Caco-2 (cell line): ENCODE measurements around the gene SSBP2. TPM values are rescaled to one million over a fixed set of nuclear protein-coding genes. Genes with fewer than 3 reads are reported as not detected.

Source experiments
- BruUV-seq: library from RNA; stranded (reverse); fragments of 400-500 nt; replicated peaks from 2 replicates; lab custom pipeline; 2021; lab: Mats Ljungman, UMichigan
- CTCF ChIA-PET: fragments of 300-600 bp; sonication (Branson Sonifier 250); formaldehyde crosslinking; loops from one replicate; lab custom pipeline; 2022; ENCODE audit warnings: antibody characterized with exemption; lab: Charles Lee
- POLR2A ChIA-PET: fragments of 300-600 bp; sonication (Branson Sonifier 250); formaldehyde crosslinking; loops from one replicate; lab custom pipeline; 2022; ENCODE audit warnings: antibody characterized with exemption; lab: Charles Lee
- DNase-seq, 2 experiments: peaks; one replicate each; pipeline versions ENCODE4 v3.0.0 to v3.0.0-alpha.2; 2020 to 2022
- H3K27me3 ChIP-seq: replicated peaks from 2 replicates; pipeline ENCODE4 v1.6.0; 2011; ENCODE audit warnings: low read length; ENCODE audit not compliant: control insufficient read depth, insufficient read depth
- H3K36me3 ChIP-seq: 2 replicates; pipeline ENCODE4 v1.5.1; 2011; ENCODE audit warnings: low read length; ENCODE audit not compliant: control insufficient read depth, insufficient read depth
- H3K4me1 ChIP-seq: fragments of 250-450 bp; sonication (Bioruptor Pico); 2 replicates; pipeline ENCODE4 v1.5.1; 2020; ENCODE audit warnings: mild to moderate bottlenecking
- H3K4me3 ChIP-seq: 2 replicates; pipeline ENCODE4 v1.5.1; 2011; ENCODE audit warnings: low read depth, mild to moderate bottlenecking, control low read depth, low read length
- H3K9me3 ChIP-seq: fragments of 250-450 bp; sonication (Bioruptor Pico); 2 replicates; pipeline ENCODE4 v1.5.1; 2020; ENCODE audit warnings: mild to moderate bottlenecking, moderate library complexity
- H3K27ac Mint-ChIP-seq: one replicate; pipeline ENCODE4 v1.8.0; 2022; ENCODE audit warnings: mixed read lengths; ENCODE audit not compliant: unreplicated experiment
- H3K27me3 Mint-ChIP-seq: one replicate; pipeline ENCODE4 v1.8.0; 2022; ENCODE audit warnings: mixed read lengths; ENCODE audit not compliant: insufficient read depth, unreplicated experiment
- H3K36me3 Mint-ChIP-seq: one replicate; pipeline ENCODE4 v1.8.0; 2022; ENCODE audit warnings: mild to moderate bottlenecking, mixed read lengths; ENCODE audit not compliant: insufficient read depth, unreplicated experiment
- H3K4me1 Mint-ChIP-seq: one replicate; pipeline ENCODE4 v1.8.0; 2022; ENCODE audit warnings: low read depth, mixed read lengths; ENCODE audit not compliant: unreplicated experiment
- H3K4me3 Mint-ChIP-seq: one replicate; pipeline ENCODE4 v1.8.0; 2022; ENCODE audit warnings: mild to moderate bottlenecking, moderate library complexity, mixed read lengths; ENCODE audit not compliant: unreplicated experiment
- H3K9me3 Mint-ChIP-seq: one replicate; pipeline ENCODE4 v1.8.0; 2022; ENCODE audit warnings: mixed read lengths; ENCODE audit not compliant: unreplicated experiment
- CTCF ChIP-seq, 2 experiments: fragments of 200-600 bp in 1 of 2; IDR thresholded peaks; 1 replicate in 1 of 2; 2 replicates in 1 of 2; pipeline versions ENCODE4 v1.5.1 to v1.8.0; 2011 to 2022; ENCODE audit warnings: antibody characterized with exemption in 1 of 2, control low read depth in 1 of 2, inconsistent platforms in 1 of 2, low read depth in 1 of 2, low read length in 1 of 2, mild to moderate bottlenecking in 1 of 2, moderate library complexity in 1 of 2; ENCODE audit not compliant: insufficient read depth in 1 of 2, severe bottlenecking in 1 of 2, unreplicated experiment in 1 of 2
- intact Hi-C: fragments of 100-400 bp; cut with micrococcal nuclease; formaldehyde crosslinking; loops from one replicate; pipeline ENCODE4 v1.10.0; 2022; ENCODE audit not compliant: unreplicated experiment
- total RNA-seq: library from RNA; stranded (reverse); gene quantifications from 2 replicates; pipeline ENCODE4 v1.2.3, GENCODE V29; 2022

The SSBP2 gene
- total RNA-seq, 1 experiment from 2014 or later: 2.5 TPM

- Mint-ChIP-seq H3K36me3 (no peaks in the 10 kb centered on the region), H3K9me3 (no peaks in the 10 kb centered on the region), H3K4me3 (no peak overlapping the region), H3K27me3 (no peaks in the 10 kb centered on the region), H3K27ac (no peak overlapping the region), H3K4me1 (no peaks in the 10 kb centered on the region)
- no peaks in the 10 kb centered on the region for H3K9me3 ChIP-seq
- CTCF ChIA-PET: no interaction called here
- no peak for DNase-seq
- no peaks in the 10 kb centered on the region for H3K27me3 ChIP-seq
- no peaks in the 10 kb centered on the region for H3K36me3 ChIP-seq
- no peak overlapping the region for H3K4me3 ChIP-seq
- intact Hi-C loops: loop anchor here (1.0 to 2.0 kb wide), 2 partner anchors 31 to 381 kb away; no protein-coding TSS in a partner anchor
- H3K4me1 ChIP-seq: no peaks in the 10 kb centered on the region
- TF ChIP-seq CTCF (IDR thresholded peaks at IDR 0.05; ENCODE audit: insufficient read depth in 1 of 2, low read depth in 1 of 2, low read length in 1 of 2, severe bottlenecking in 1 of 2, unreplicated experiment in 1 of 2): no peak
- POLR2A ChIA-PET: no interaction called here
- no TSS peak for BruUV-seq
Measured at GRCh38 chr5:81785322-81785721, 34.4 kb upstream of the SSBP2 start.

GRCh38 chr5:81783401-81783800 is 32.5 kb upstream of the SSBP2 start:
- Mint-ChIP-seq H3K4me1 (no peaks in the 10 kb centered on the region), H3K36me3 (no peaks in the 10 kb centered on the region), H3K27me3 (no peaks in the 10 kb centered on the region), H3K4me3 (no peak overlapping the region), H3K9me3 (no peaks in the 10 kb centered on the region), H3K27ac (no peak overlapping the region)
- ChIA-PET POLR2A (no interaction called here), CTCF (no interaction called here)
- Histone ChIP-seq H3K36me3 (no peaks in the 10 kb centered on the region), H3K27me3 (no peaks in the 10 kb centered on the region), H3K4me1 (no peaks in the 10 kb centered on the region), H3K4me3 (no peak overlapping the region), H3K9me3 (no peaks in the 10 kb centered on the region)
- DNase-seq: no peak
- no peak for TF ChIP-seq CTCF (IDR thresholded peaks at IDR 0.05; ENCODE audit: insufficient read depth in 1 of 2, low read depth in 1 of 2, low read length in 1 of 2, severe bottlenecking in 1 of 2, unreplicated experiment in 1 of 2)
- BruUV-seq: no TSS peak
- intact Hi-C loops: no loop called here

- CTCF ChIA-PET: no interaction called here
- no peak overlapping the region for H3K27ac Mint-ChIP-seq
- Histone ChIP-seq H3K36me3 (no peaks in the 10 kb centered on the region), H3K4me1 (no peaks in the 10 kb centered on the region), H3K27me3 (no peaks in the 10 kb centered on the region), H3K4me3 (no peak overlapping the region), H3K9me3 (no peaks in the 10 kb centered on the region)
- no TSS peak for BruUV-seq
- intact Hi-C loops: no loop called here
- no peaks in the 10 kb centered on the region for H3K9me3 Mint-ChIP-seq
- no peak overlapping the region for H3K4me3 Mint-ChIP-seq
- POLR2A ChIA-PET: no interaction called here
- H3K4me1 Mint-ChIP-seq: no peaks in the 10 kb centered on the region
- H3K27me3 Mint-ChIP-seq: no peaks in the 10 kb centered on the region
- no peak for DNase-seq
- no peak for TF ChIP-seq CTCF (IDR thresholded peaks at IDR 0.05; ENCODE audit: insufficient read depth in 1 of 2, low read depth in 1 of 2, low read length in 1 of 2, severe bottlenecking in 1 of 2, unreplicated experiment in 1 of 2)
- H3K36me3 Mint-ChIP-seq: no peaks in the 10 kb centered on the region
Measured at GRCh38 chr5:81782811-81783210, 31.9 kb upstream of the SSBP2 start.
